Measurements from ENCODE around the gene SEC22C. TPM values are rescaled to one million over a fixed set of nuclear protein-coding genes. Genes with fewer than 3 reads are reported as not detected.

SEC22C gene
- total and polyA plus RNA-seq, 2 of the 13 experiments (the other 11 are each of a cell fraction or from before 2014, with no cell fraction given), result 20.0 to 40.0 TPM

GRCh38 chr3:42581709-42582473, at the start of gene SEC22C (continued):
- TF ChIP-seq ZBTB25 (CRISPR knock-in tag; IDR thresholded peaks at IDR 0.05) (peak; percentile 55; the same call in 1 of the 2 replicates), DZIP1 (CRISPR knock-in tag; IDR thresholded peaks at IDR 0.05) (no peak), SCMH1 (CRISPR knock-in tag; IDR thresholded peaks at IDR 0.05; ENCODE audit: borderline replicate concordance) (no peak), ZBTB7A (CRISPR knock-in tag; IDR thresholded peaks at IDR 0.05) (no peak), SOX5 (CRISPR knock-in tag; IDR thresholded peaks at IDR 0.05; ENCODE audit: borderline replicate concordance) (no peak), ZNF703 (CRISPR knock-in tag; IDR thresholded peaks at IDR 0.05; ENCODE audit: borderline replicate concordance) (no peak), PITX1 (CRISPR knock-in tag; IDR thresholded peaks at IDR 0.05) (peak; percentile 52; the same call in 1 of the 2 replicates), HHEX (CRISPR knock-in tag; IDR thresholded peaks at IDR 0.05) (no peak), ESRRA (CRISPR knock-in tag; IDR thresholded peaks at IDR 0.05; ENCODE audit: low read depth) (no peak), ZNF160 (CRISPR knock-in tag; IDR thresholded peaks at IDR 0.05) (no peak), IRF1 (CRISPR knock-in tag; IDR thresholded peaks at IDR 0.05; ENCODE audit: low read depth) (peak; percentile 70; the same call in 1 of the 2 replicates), MNT (IDR thresholded peaks at IDR 0.05) (no peak), ZNF34 (CRISPR knock-in tag; IDR thresholded peaks at IDR 0.05; ENCODE audit: borderline replicate concordance) (no peak), ZNF687 (CRISPR knock-in tag; IDR thresholded peaks at IDR 0.05) (peak; percentile 95), ZNF674 (CRISPR knock-in tag; IDR thresholded peaks at IDR 0.05; ENCODE audit: low read depth) (0 out of 2 replicates have a peak, but pooled peaks have one; percentile 28), MED1 (CRISPR knock-in tag; IDR thresholded peaks at IDR 0.05) (no peak; the same call in 1 of the 2 replicates), ZIK1 (CRISPR knock-in tag; IDR thresholded peaks at IDR 0.05; ENCODE audit: borderline replicate concordance, low read depth) (0 out of 2 replicates have a peak, but pooled peaks have one; percentile 18)

All from HepG2 (cell line).